ENCODE results near the gene NSUN6. TPM values are rescaled to one million over a fixed set of nuclear protein-coding genes. Genes with fewer than 3 reads are reported as not detected.
A peak's percentile ranks its signal among the peaks of the same experiment; 100 is the strongest.

NSUN6 gene
- polyA plus RNA-seq, 3 donors = 1.2 to 5.1 (median 3.1) TPM

DNA sequence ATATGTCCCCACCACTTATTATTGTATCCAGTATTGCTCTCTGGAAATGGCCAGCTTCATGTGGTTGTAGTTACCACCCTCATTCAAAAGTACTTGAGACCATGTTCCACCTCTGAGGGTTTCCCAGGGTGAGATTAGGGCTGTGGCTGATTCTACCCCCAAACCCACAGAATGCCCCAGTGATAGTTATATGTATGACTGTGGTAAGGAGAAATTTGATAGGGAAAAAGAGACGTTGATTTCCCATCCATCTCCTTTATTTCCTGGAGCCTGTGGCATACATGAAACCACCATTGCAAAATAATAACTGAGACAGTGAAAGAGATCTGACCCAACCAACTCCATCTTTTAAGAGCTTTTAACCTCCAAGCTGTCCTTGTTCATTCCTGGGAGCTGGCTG is 33.0 kb upstream of the NSUN6 start:
- H3K4me1 Mint-ChIP-seq = peaks cover 3% of the 10 kb centered on the region
- Histone ChIP-seq H4K20me1 (ENCODE audit: insufficient read depth, low read length) (no peaks in the 10 kb centered on the region), H3K4me2 (replicated peaks; ENCODE audit: extremely low read depth, low read length, poor library complexity, severe bottlenecking) (no peak overlapping the region), H3K9me3 (replicated peaks in 1 of 2; ENCODE audit: control insufficient read depth in 1 of 2, insufficient read depth in 1 of 2, low read length in 2 of 2) (no peaks in the 10 kb centered on the region), H3K9ac (ENCODE audit: insufficient read depth, low read length, poor library complexity, severe bottlenecking) (no peak overlapping the region), H3K27ac (ENCODE audit: low read depth in 1 of 2, low read length in 2 of 2) (no peak overlapping the region), H2AFZ (ENCODE audit: insufficient read depth, low read depth, low read length, poor library complexity, severe bottlenecking) (no peak overlapping the region), H3K27me3 (ENCODE audit: control insufficient read depth in 2 of 2, insufficient read depth in 2 of 2, low read length in 2 of 2) (no peaks in the 10 kb centered on the region), H3K79me2 (ENCODE audit: insufficient read depth, low read length) (no peaks in the 10 kb centered on the region), H3K4me1 (ENCODE audit: control insufficient read depth in 1 of 2, insufficient read depth in 2 of 2, low read length in 2 of 2) (no peaks in the 10 kb centered on the region), H3K4me3 (replicated peaks in 1 of 3; ENCODE audit: low read depth in 2 of 3, low read length in 3 of 3) (no peak overlapping the region), H3K36me3 (replicated peaks in 1 of 2; ENCODE audit: control insufficient read depth in 1 of 2, insufficient read depth in 2 of 2, low read length in 2 of 2) (no peaks in the 10 kb centered on the region)
- TF ChIP-seq, protein P1, sequence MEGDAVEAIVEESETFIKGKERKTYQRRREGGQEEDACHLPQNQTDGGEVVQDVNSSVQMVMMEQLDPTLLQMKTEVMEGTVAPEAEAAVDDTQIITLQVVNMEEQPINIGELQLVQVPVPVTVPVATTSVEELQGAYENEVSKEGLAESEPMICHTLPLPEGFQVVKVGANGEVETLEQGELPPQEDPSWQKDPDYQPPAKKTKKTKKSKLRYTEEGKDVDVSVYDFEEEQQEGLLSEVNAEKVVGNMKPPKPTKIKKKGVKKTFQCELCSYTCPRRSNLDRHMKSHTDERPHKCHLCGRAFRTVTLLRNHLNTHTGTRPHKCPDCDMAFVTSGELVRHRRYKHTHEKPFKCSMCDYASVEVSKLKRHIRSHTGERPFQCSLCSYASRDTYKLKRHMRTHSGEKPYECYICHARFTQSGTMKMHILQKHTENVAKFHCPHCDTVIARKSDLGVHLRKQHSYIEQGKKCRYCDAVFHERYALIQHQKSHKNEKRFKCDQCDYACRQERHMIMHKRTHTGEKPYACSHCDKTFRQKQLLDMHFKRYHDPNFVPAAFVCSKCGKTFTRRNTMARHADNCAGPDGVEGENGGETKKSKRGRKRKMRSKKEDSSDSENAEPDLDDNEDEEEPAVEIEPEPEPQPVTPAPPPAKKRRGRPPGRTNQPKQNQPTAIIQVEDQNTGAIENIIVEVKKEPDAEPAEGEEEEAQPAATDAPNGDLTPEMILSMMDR (IDR thresholded peaks at IDR 0.05) = no peak
- peaks cover 7 to 15% of the 10 kb centered on the region in 2 donors for H3K36me3 Mint-ChIP-seq
- no peak for DNase-seq
- no CpG with 5 or more reads among the region's 1 CpG for WGBS (ENCODE audit: insufficient coverage)
- H3K4me3 Mint-ChIP-seq = no peak overlapping the region
- H3K27me3 Mint-ChIP-seq (ENCODE audit: low read depth in 3 of 3) = peaks cover 0 to 4% (median 3%) of the 10 kb centered on the region in 3 donors
- peak overlapping the region in 1 of 7 donors; percentile 64 for H3K27ac Mint-ChIP-seq
- intact Hi-C loops (cut with micrococcal nuclease) = no loop called here
- H3K9me3 Mint-ChIP-seq = no peaks in the 10 kb centered on the region

DNA sequence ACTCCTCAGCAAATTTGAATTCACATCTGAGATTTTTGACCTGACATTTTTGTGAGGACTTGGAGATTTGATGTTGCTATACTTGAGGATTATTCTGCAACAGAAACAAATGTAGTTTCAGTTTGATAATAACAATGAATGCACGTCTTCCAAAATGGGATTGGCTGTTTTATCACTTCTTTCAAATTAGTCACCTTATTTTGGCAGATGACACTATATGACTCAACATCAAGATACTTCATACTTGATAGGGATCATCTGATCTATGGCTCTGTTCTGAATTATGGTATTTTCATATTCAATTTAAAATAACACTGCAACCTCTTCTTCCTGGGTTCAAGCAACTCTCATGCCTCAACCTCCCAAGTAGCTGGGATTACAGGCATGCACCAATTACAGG is 32.0 kb upstream of the NSUN6 start:
- H3K27me3 ChIP-seq (ENCODE audit: control insufficient read depth in 2 of 2, insufficient read depth in 2 of 2, low read length in 2 of 2) = no peaks in the 10 kb centered on the region
- Mint-ChIP-seq H3K4me1 (no peaks in the 10 kb centered on the region), H3K27ac (no peak overlapping the region), H3K36me3 (peaks cover 7 to 15% of the 10 kb centered on the region in 2 donors), H3K9me3 (no peaks in the 10 kb centered on the region), H3K4me3 (no peak overlapping the region), H3K27me3 (ENCODE audit: low read depth in 3 of 3) (peaks cover 0 to 3% (median 2%) of the 10 kb centered on the region in 3 donors)
- H3K4me1 ChIP-seq (ENCODE audit: control insufficient read depth in 1 of 2, insufficient read depth in 2 of 2, low read length in 2 of 2) = no peaks in the 10 kb centered on the region
- no peaks in the 10 kb centered on the region for H3K36me3 ChIP-seq (replicated peaks in 1 of 2; ENCODE audit: control insufficient read depth in 1 of 2, insufficient read depth in 2 of 2, low read length in 2 of 2)
- H4K20me1 ChIP-seq (ENCODE audit: insufficient read depth, low read length) = no peaks in the 10 kb centered on the region
- H3K9ac ChIP-seq (ENCODE audit: insufficient read depth, low read length, poor library complexity, severe bottlenecking) = no peak overlapping the region
- no peaks in the 10 kb centered on the region for H3K9me3 ChIP-seq (replicated peaks in 1 of 2; ENCODE audit: control insufficient read depth in 1 of 2, insufficient read depth in 1 of 2, low read length in 2 of 2)
- H3K4me3 ChIP-seq (replicated peaks in 1 of 3; ENCODE audit: low read depth in 2 of 3, low read length in 3 of 3) = no peak overlapping the region
- no CpG with 5 or more reads among the region's 1 CpG for WGBS (ENCODE audit: insufficient coverage)
- no peak overlapping the region for H2AFZ ChIP-seq (ENCODE audit: insufficient read depth, low read depth, low read length, poor library complexity, severe bottlenecking)
- DNase-seq = peak in 1 of 3 donors; percentile 19
- H3K79me2 ChIP-seq (ENCODE audit: insufficient read depth, low read length) = no peaks in the 10 kb centered on the region
- no peak overlapping the region for H3K27ac ChIP-seq (ENCODE audit: low read depth in 1 of 2, low read length in 2 of 2)
- intact Hi-C loops (cut with micrococcal nuclease) = no loop called here
- TF ChIP-seq, protein P1 (IDR thresholded peaks at IDR 0.05) = no peak
- H3K4me2 ChIP-seq (replicated peaks; ENCODE audit: extremely low read depth, low read length, poor library complexity, severe bottlenecking) = no peak overlapping the region
